SK-N-MC (cell line): ENCODE measurements around the gene LRRC4C.

Source experiments
- EZH2 ChIP-seq: fragments of 200-600 bp; sonication (generic); IDR thresholded peaks from one replicate; pipeline ENCODE4 v1.6.1; 2017; ENCODE audit warnings: antibody characterized with exemption
- FOXP2 ChIP-seq: optimal IDR thresholded peaks from 2 replicates; pipeline ENCODE3; 2011; ENCODE audit warnings: mild to moderate bottlenecking, moderate library complexity; ENCODE audit not compliant: insufficient read depth; ENCODE audit errors: extremely low read length, control extremely low read depth
- POLR2AphosphoS5 ChIP-seq: IDR thresholded peaks from 2 replicates; pipeline ENCODE4 v1.6.1; 2012; ENCODE audit warnings: mild to moderate bottlenecking, low read depth, low read length, borderline replicate concordance

- TF ChIP-seq POLR2AphosphoS5, result no peak
- no peak for TF ChIP-seq EZH2
- TF ChIP-seq FOXP2, result no peak
Observed at GRCh38 chr11:41449483-41450050, 9.9 kb downstream of the LRRC4C start.
